Keratinocyte (primary cell): Measurements from ENCODE around the gene PDZD7. TPM values are rescaled to one million over a fixed set of nuclear protein-coding genes. Genes with fewer than 3 reads are reported as not detected.

Experiments used
- DNase-seq: peaks from one replicate; pipeline ENCODE4 v3.0.0-alpha.2; 2011; ENCODE audit warnings: low read depth, missing footprints, low spot score
- FAIRE-seq: peaks from 2 replicates; lab custom pipeline; 2011; peaks lifted over from hg19 to GRCh38; lab: Jason Lieb, UNC
- H2AFZ ChIP-seq: 2 replicates; pipeline ENCODE4 v1.6.0; 2012; ENCODE audit warnings: low read length, control low read depth, inconsistent platforms; ENCODE audit not compliant: control insufficient read depth
- H3K27ac ChIP-seq: 2 replicates; pipeline ENCODE4 v1.5.1; 2011; ENCODE audit warnings: low read length; ENCODE audit not compliant: control insufficient read depth, insufficient read depth
- H3K27me3 ChIP-seq: 3 replicates; pipeline ENCODE4 v1.6.0; 2011; ENCODE audit warnings: low read length; ENCODE audit not compliant: control insufficient read depth, insufficient read depth; ENCODE audit errors: extremely low read depth
- H3K36me3 ChIP-seq, 2 experiments: 2 replicates in 1 of 2; 3 replicates in 1 of 2; pipeline ENCODE4 v1.5.1; 2011; ENCODE audit warnings: low read length in 2 of 2, mild to moderate bottlenecking in 1 of 2; ENCODE audit not compliant: control insufficient read depth in 2 of 2, insufficient read depth in 2 of 2; ENCODE audit errors: extremely low read depth in 1 of 2
- H3K4me1 ChIP-seq: 3 replicates; pipeline ENCODE4 v1.5.1; 2011; ENCODE audit warnings: low read length; ENCODE audit not compliant: control insufficient read depth, insufficient read depth; ENCODE audit errors: extremely low read depth
- H3K4me2 ChIP-seq: 3 replicates; pipeline ENCODE4 v1.6.0; 2011; ENCODE audit warnings: low read depth, low read length; ENCODE audit not compliant: control insufficient read depth, insufficient read depth; ENCODE audit errors: extremely low read depth
- H3K4me3 ChIP-seq, 3 experiments: fragments of 200-600 bp in 1 of 3; sonication (generic) in 1 of 3; 2 replicates in 2 of 3; 3 replicates in 1 of 3; pipeline ENCODE4 v1.5.1; 2011 to 2016; ENCODE audit warnings: low read length in 3 of 3, mild to moderate bottlenecking in 3 of 3, control low read depth in 2 of 3, inconsistent platforms in 1 of 3, low read depth in 1 of 3, mixed read lengths in 1 of 3, mixed run types in 1 of 3, moderate library complexity in 1 of 3; ENCODE audit not compliant: control insufficient read depth in 2 of 3, insufficient read depth in 2 of 3; ENCODE audit errors: extremely low read depth in 1 of 3
- H3K79me2 ChIP-seq: 2 replicates; pipeline ENCODE4 v1.6.0; 2012; ENCODE audit warnings: low read length; ENCODE audit not compliant: control insufficient read depth, insufficient read depth
- H3K9ac ChIP-seq: 3 replicates; pipeline ENCODE4 v1.6.0; 2011; ENCODE audit warnings: low read length; ENCODE audit not compliant: control insufficient read depth, insufficient read depth; ENCODE audit errors: extremely low read depth
- H3K9me1 ChIP-seq: 3 replicates; pipeline ENCODE4 v1.6.0; 2011; ENCODE audit warnings: low read length; ENCODE audit not compliant: control insufficient read depth, insufficient read depth; ENCODE audit errors: extremely low read depth
- H3K9me3 ChIP-seq: 2 replicates; pipeline ENCODE4 v1.5.1; 2012; ENCODE audit warnings: low read depth, low read length; ENCODE audit not compliant: control insufficient read depth
- H4K20me1 ChIP-seq: 3 replicates; pipeline ENCODE4 v1.6.0; 2011; ENCODE audit warnings: low read length; ENCODE audit not compliant: control insufficient read depth, insufficient read depth; ENCODE audit errors: extremely low read depth
- CTCF ChIP-seq, 3 experiments: IDR thresholded peaks in 1 of 3; conservative IDR thresholded peaks in 1 of 3; optimal IDR thresholded peaks in 1 of 3; 2 replicates in 2 of 3; 3 replicates in 1 of 3; pipeline versions ENCODE3 to v1.5.1; 2011; ENCODE audit warnings: low read length in 3 of 3, mild to moderate bottlenecking in 3 of 3, moderate library complexity in 2 of 3, control low read depth in 1 of 3, inconsistent platforms in 1 of 3; ENCODE audit not compliant: insufficient read depth in 2 of 3; ENCODE audit errors: extremely low read depth in 1 of 3
- EZH2 ChIP-seq: IDR thresholded peaks from one replicate; pipeline ENCODE4 v1.6.1; 2012; ENCODE audit warnings: inconsistent platforms, mild to moderate bottlenecking, low read length, moderate library complexity
- dilution Hi-C: fragments of 300-500 bp; cut with MboI; formaldehyde crosslinking; loops from one replicate; pipeline ENCODE4 v1.7.0; 2020; ENCODE audit warnings: low sequenced_read_pairs; ENCODE audit not compliant: extremely low pct_ligation_motif_present
- polyA plus RNA-seq, 5 experiments: library from polyadenylated mRNA; depleted of rRNA in 3 of 5; stranded (reverse) in 3 of 5; stranded (forward) in 1 of 5; unstranded in 1 of 5; fragments of >200 nt; gene quantifications; 1 replicate in 1 of 5; 2 replicates in 3 of 5; 3 replicates in 1 of 5; pipeline versions ENCODE4 v1.2.1 to v1.2.3, GENCODE V29; 2011 to 2012; ENCODE audit warnings: missing spikeins in 2 of 5, low read depth in 1 of 5, low replicate concordance in 1 of 5

PDZD7 gene
- polyA plus RNA-seq, 1 donor (not counting 4 experiments of a cell fraction or from before 2014, with no cell fraction given), result 0.54 TPM

- H3K9me3 ChIP-seq, result no peaks in the 10 kb centered on the region
- H3K9ac ChIP-seq, result no peak overlapping the region
- no peak overlapping the region for H2AFZ ChIP-seq
- no peaks in the 10 kb centered on the region for H3K36me3 ChIP-seq
- no peaks in the 10 kb centered on the region for H3K9me1 ChIP-seq
- DNase-seq (no peak), FAIRE-seq (no peak)
- H3K27me3 ChIP-seq, result peaks cover 39% of the 10 kb centered on the region
- H4K20me1 ChIP-seq, result no peaks in the 10 kb centered on the region
- peak overlapping the region; percentile 12 for H3K4me2 ChIP-seq
- no peak overlapping the region for H3K4me3 ChIP-seq
- no peaks in the 10 kb centered on the region for H3K79me2 ChIP-seq
- H3K4me1 ChIP-seq, result peaks cover 23% of the 10 kb centered on the region
- TF ChIP-seq CTCF (optimal IDR thresholded peaks at IDR 0.05 in 1 of 3, IDR thresholded peaks at IDR 0.05 in 1 of 3, conservative IDR thresholded peaks at IDR 0.05 in 1 of 3; ENCODE audit: extremely low read depth in 1 of 3, insufficient read depth in 2 of 3, low read length in 3 of 3), result no peak
- TF ChIP-seq EZH2, result no peak
- dilution Hi-C loops, result no loop called here
- H3K27ac ChIP-seq, result no peak overlapping the region
Observed at GRCh38 chr10:101046332-101047238, 15.7 kb upstream of the PDZD7 start.

- Histone ChIP-seq H3K36me3 (peaks cover 0 to 8% of the 10 kb centered on the region in 2 experiments), H3K9me3 (no peaks in the 10 kb centered on the region), H3K27ac (no peak overlapping the region), H3K4me3 (no peak overlapping the region), H3K79me2 (no peaks in the 10 kb centered on the region), H3K27me3 (peaks cover 24% of the 10 kb centered on the region), H3K9ac (no peak overlapping the region), H3K9me1 (no peaks in the 10 kb centered on the region), H4K20me1 (no peaks in the 10 kb centered on the region), H2AFZ (no peak overlapping the region), H3K4me1 (peaks cover 16% of the 10 kb centered on the region), H3K4me2 (no peak overlapping the region)
- DNase-seq, result no peak
- TF ChIP-seq EZH2, result no peak
- no peak for TF ChIP-seq CTCF (optimal IDR thresholded peaks at IDR 0.05 in 1 of 3, IDR thresholded peaks at IDR 0.05 in 1 of 3, conservative IDR thresholded peaks at IDR 0.05 in 1 of 3; ENCODE audit: extremely low read depth in 1 of 3, insufficient read depth in 2 of 3, low read length in 3 of 3)
- dilution Hi-C loops, result no loop called here
- no peak for FAIRE-seq
Observed at GRCh38 chr10:101044117-101044516, 13.2 kb upstream of the PDZD7 start.
